ENCODE data around the gene DBR1.

DBR1 gene

GRCh38 chr3:138174421-138175131, at the start of gene DBR1:
TSS of gene DBR1 (minus strand) at chr3:138174921. CDS start at chr3:138174795, 126 bp downstream.
- no peak for TF ChIP-seq CTCF (IDR thresholded peaks at IDR 0.05; ENCODE audit: low read depth, low read length)
- H3K36me3 ChIP-seq = peaks cover 40% of the 10 kb centered on the region
- peak; percentile 84 for DNase-seq
- no peaks in the 10 kb centered on the region for H3K27me3 ChIP-seq (ENCODE audit: insufficient read depth, low read depth, severe bottlenecking)
- H3K27ac ChIP-seq = peak within 1 kb of the TSS; percentile 93
- peak within 1 kb of the TSS; percentile 62 for H3K4me3 ChIP-seq (ENCODE audit: low read depth, low read length)
- H3K9me3 ChIP-seq (ENCODE audit: severe bottlenecking) = no peaks in the 10 kb centered on the region

GRCh38 chr3:138222942-138223287, 48.2 kb upstream of the DBR1 start:
- DNase-seq = no peak
- no peak for TF ChIP-seq CTCF (IDR thresholded peaks at IDR 0.05; ENCODE audit: low read depth, low read length)
- H3K36me3 ChIP-seq = peaks cover 48% of the 10 kb centered on the region
- H3K4me3 ChIP-seq (ENCODE audit: low read depth, low read length) = no peak overlapping the region
- H3K27ac ChIP-seq = no peak overlapping the region
- H3K27me3 ChIP-seq (ENCODE audit: insufficient read depth, low read depth, severe bottlenecking) = no peaks in the 10 kb centered on the region
- no peaks in the 10 kb centered on the region for H3K9me3 ChIP-seq (ENCODE audit: severe bottlenecking)

- Histone ChIP-seq H3K36me3 (peaks cover 45% of the 10 kb centered on the region), H3K27me3 (ENCODE audit: insufficient read depth, low read depth, severe bottlenecking) (no peaks in the 10 kb centered on the region), H3K9me3 (ENCODE audit: severe bottlenecking) (no peaks in the 10 kb centered on the region), H3K27ac (no peak overlapping the region), H3K4me3 (ENCODE audit: low read depth, low read length) (no peak overlapping the region)
- no peak for DNase-seq
- no peak for TF ChIP-seq CTCF (IDR thresholded peaks at IDR 0.05; ENCODE audit: low read depth, low read length)
Observed at GRCh38 chr3:138222131-138222941, 47.6 kb upstream of the DBR1 start.

GRCh38 chr3:138220788-138221187, 46.1 kb upstream of the DBR1 start:
- TF ChIP-seq CTCF (IDR thresholded peaks at IDR 0.05; ENCODE audit: low read depth, low read length) = no peak
- no peak overlapping the region for H3K27ac ChIP-seq
- no peaks in the 10 kb centered on the region for H3K9me3 ChIP-seq (ENCODE audit: severe bottlenecking)
- peaks cover 33% of the 10 kb centered on the region for H3K36me3 ChIP-seq
- H3K4me3 ChIP-seq (ENCODE audit: low read depth, low read length) = no peak overlapping the region
- H3K27me3 ChIP-seq (ENCODE audit: insufficient read depth, low read depth, severe bottlenecking) = no peaks in the 10 kb centered on the region
- DNase-seq = no peak

- Histone ChIP-seq H3K27ac (no peak overlapping the region), H3K4me3 (ENCODE audit: low read depth, low read length) (no peak overlapping the region), H3K27me3 (ENCODE audit: insufficient read depth, low read depth, severe bottlenecking) (no peaks in the 10 kb centered on the region), H3K36me3 (peaks cover 30% of the 10 kb centered on the region), H3K9me3 (ENCODE audit: severe bottlenecking) (no peaks in the 10 kb centered on the region)
- no peak for DNase-seq
- no peak for TF ChIP-seq CTCF (IDR thresholded peaks at IDR 0.05; ENCODE audit: low read depth, low read length)
Observed at GRCh38 chr3:138220242-138220641, 45.5 kb upstream of the DBR1 start.

All from WERI-Rb-1 (cell line).